HL-60 (cell line): Measurements from ENCODE around the gene IL4.

Experiments
- DNase-seq, 2 experiments: peaks; one replicate each; pipeline ENCODE4 v3.0.0-alpha.2; 2010 to 2020; ENCODE audit warnings: low read depth in 1 of 2, low spot score in 1 of 2
- H3K27ac ChIP-seq: fragments of 250-450 bp; sonication (Bioruptor Pico); replicated peaks from 2 replicates; pipeline ENCODE4 v1.5.1; 2020; ENCODE audit warnings: mild to moderate bottlenecking, moderate library complexity
- H3K27me3 ChIP-seq: fragments of 250-450 bp; sonication (Bioruptor Pico); 2 replicates; pipeline ENCODE4 v1.5.1; 2021; ENCODE audit warnings: mild to moderate bottlenecking, moderate library complexity; ENCODE audit not compliant: insufficient read depth, poor library complexity, severe bottlenecking
- H3K4me3 ChIP-seq: replicated peaks from 2 replicates; pipeline ENCODE4 v1.5.1; 2011; ENCODE audit warnings: mild to moderate bottlenecking, control low read depth, low read length; ENCODE audit not compliant: insufficient read depth
- GABPA ChIP-seq: IDR thresholded peaks from 2 replicates; pipeline ENCODE4 v1.6.1; 2012; ENCODE audit warnings: low read depth
- POLR2AphosphoS5 ChIP-seq: IDR thresholded peaks from 2 replicates; pipeline ENCODE4 v1.6.1; 2012; ENCODE audit warnings: low read depth
- SPI1 ChIP-seq: IDR thresholded peaks from 2 replicates; pipeline ENCODE4 v1.6.1; 2012; ENCODE audit warnings: low read depth, mild to moderate bottlenecking, borderline replicate concordance
- TF ChIP-seq, protein P1 (sequence below): IDR thresholded peaks from 2 replicates; pipeline ENCODE4 v1.6.1; 2012; ENCODE audit warnings: low read depth; ENCODE audit not compliant: insufficient replicate concordance
- TF ChIP-seq, protein P2 (sequence below): IDR thresholded peaks from one replicate; pipeline ENCODE4 v1.5.1; 2011; ENCODE audit warnings: low read length, control low read depth, inconsistent platforms; ENCODE audit not compliant: insufficient read depth

Gene IL4

DNA sequence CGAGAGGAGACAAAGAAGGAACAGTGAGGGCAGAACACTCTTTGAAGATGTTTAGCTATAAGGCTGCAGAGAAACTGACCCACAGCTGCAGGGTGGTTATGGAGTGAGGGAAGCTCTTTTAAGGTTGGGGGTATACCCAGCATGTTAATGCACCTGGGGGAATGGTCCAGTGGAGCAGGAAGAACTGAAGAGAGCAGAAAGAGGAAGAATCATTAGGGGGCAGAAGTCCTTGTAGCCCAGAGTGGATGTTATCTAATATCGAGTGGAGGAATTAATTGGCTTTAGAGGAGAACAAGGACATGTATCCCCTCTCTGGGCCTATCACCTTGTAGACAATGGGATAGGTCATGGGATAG is 7.7 kb downstream of the IL4 start:
- Histone ChIP-seq H3K27ac (no peak overlapping the region), H3K4me3 (no peak overlapping the region), H3K27me3 (no peaks in the 10 kb centered on the region)
- TF ChIP-seq GABPA: no peak
- no peak for TF ChIP-seq POLR2AphosphoS5
- TF ChIP-seq, protein P1, sequence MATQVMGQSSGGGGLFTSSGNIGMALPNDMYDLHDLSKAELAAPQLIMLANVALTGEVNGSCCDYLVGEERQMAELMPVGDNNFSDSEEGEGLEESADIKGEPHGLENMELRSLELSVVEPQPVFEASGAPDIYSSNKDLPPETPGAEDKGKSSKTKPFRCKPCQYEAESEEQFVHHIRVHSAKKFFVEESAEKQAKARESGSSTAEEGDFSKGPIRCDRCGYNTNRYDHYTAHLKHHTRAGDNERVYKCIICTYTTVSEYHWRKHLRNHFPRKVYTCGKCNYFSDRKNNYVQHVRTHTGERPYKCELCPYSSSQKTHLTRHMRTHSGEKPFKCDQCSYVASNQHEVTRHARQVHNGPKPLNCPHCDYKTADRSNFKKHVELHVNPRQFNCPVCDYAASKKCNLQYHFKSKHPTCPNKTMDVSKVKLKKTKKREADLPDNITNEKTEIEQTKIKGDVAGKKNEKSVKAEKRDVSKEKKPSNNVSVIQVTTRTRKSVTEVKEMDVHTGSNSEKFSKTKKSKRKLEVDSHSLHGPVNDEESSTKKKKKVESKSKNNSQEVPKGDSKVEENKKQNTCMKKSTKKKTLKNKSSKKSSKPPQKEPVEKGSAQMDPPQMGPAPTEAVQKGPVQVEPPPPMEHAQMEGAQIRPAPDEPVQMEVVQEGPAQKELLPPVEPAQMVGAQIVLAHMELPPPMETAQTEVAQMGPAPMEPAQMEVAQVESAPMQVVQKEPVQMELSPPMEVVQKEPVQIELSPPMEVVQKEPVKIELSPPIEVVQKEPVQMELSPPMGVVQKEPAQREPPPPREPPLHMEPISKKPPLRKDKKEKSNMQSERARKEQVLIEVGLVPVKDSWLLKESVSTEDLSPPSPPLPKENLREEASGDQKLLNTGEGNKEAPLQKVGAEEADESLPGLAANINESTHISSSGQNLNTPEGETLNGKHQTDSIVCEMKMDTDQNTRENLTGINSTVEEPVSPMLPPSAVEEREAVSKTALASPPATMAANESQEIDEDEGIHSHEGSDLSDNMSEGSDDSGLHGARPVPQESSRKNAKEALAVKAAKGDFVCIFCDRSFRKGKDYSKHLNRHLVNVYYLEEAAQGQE: no peak
- TF ChIP-seq SPI1: no peak
- TF ChIP-seq, protein P2, sequence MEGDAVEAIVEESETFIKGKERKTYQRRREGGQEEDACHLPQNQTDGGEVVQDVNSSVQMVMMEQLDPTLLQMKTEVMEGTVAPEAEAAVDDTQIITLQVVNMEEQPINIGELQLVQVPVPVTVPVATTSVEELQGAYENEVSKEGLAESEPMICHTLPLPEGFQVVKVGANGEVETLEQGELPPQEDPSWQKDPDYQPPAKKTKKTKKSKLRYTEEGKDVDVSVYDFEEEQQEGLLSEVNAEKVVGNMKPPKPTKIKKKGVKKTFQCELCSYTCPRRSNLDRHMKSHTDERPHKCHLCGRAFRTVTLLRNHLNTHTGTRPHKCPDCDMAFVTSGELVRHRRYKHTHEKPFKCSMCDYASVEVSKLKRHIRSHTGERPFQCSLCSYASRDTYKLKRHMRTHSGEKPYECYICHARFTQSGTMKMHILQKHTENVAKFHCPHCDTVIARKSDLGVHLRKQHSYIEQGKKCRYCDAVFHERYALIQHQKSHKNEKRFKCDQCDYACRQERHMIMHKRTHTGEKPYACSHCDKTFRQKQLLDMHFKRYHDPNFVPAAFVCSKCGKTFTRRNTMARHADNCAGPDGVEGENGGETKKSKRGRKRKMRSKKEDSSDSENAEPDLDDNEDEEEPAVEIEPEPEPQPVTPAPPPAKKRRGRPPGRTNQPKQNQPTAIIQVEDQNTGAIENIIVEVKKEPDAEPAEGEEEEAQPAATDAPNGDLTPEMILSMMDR: no peak
- no peak for DNase-seq

DNA sequence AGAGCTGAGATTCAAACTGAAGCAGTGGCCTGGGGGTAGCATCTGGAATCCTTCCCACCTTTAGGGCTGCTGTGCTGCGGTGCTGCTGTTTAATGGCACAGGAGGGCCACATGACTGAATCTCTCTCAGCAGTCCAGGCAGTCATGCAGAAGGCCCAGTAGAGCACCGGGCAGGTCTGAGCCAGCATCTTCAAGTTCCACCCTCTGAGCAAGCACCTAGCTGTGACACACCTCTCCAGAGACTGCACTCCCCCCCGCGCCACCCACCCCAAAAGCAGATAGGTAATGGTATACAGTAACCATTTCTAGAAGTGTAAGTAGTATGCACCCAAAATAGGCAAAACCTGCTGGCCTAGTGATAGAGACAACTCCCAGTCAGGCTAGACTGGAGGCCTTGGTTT is 8.2 kb downstream of the IL4 start:
- Histone ChIP-seq H3K4me3 (no peak overlapping the region), H3K27me3 (no peaks in the 10 kb centered on the region), H3K27ac (no peak overlapping the region)
- DNase-seq: no peak
- TF ChIP-seq GABPA: no peak
- TF ChIP-seq, protein P2: no peak
- no peak for TF ChIP-seq SPI1
- no peak for TF ChIP-seq POLR2AphosphoS5
- TF ChIP-seq, protein P1: no peak

DNA sequence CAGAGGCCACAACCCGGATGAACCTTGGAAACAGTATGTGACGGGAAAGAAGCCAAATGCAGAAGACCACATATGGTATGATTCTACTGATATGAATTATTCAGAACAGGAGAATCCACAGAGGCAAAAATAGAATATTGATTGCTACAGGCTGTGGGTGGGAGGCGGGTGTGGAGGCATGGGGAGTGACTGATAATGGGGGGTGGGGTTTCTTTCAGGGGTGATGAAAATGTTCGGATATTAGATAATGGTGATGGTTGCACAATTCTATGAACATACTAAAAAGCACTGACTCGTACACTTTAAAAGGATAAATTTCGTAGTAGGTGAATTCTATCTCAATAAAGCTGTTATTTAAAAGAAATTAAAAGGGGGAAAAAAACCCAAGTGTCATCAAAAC is 10.7 kb downstream of the IL4 start:
- TF ChIP-seq, protein P1: no peak
- TF ChIP-seq, protein P2: no peak
- TF ChIP-seq SPI1: no peak
- TF ChIP-seq GABPA: no peak
- TF ChIP-seq POLR2AphosphoS5: no peak
- DNase-seq: no peak
- Histone ChIP-seq H3K4me3 (no peak overlapping the region), H3K27me3 (no peaks in the 10 kb centered on the region), H3K27ac (no peak overlapping the region)
